Skeletal muscle tissue (tissue), 4 donors: ENCODE data around the gene AMIGO3. TPM values are rescaled to one million over a fixed set of nuclear protein-coding genes. Genes with fewer than 3 reads are reported as not detected.
"Not testable (repeated sequence)": the region's sequence is repeated elsewhere in the genome, so short reads cannot be mapped to it uniquely, and the experiment has no call there.

ENCODE experiments used
- H3K27ac ChIP-seq: one replicate; pipeline ENCODE4 v1.7.0; 2013; ENCODE audit warnings: mild to moderate bottlenecking, low read depth, low read length, inconsistent platforms
- H3K27me3 ChIP-seq, 3 donors: one replicate each; pipeline ENCODE4 v1.7.0; 2013; ENCODE audit warnings: low read length in 3 of 3; ENCODE audit not compliant: control insufficient read depth in 3 of 3, insufficient read depth in 3 of 3
- H3K36me3 ChIP-seq, 3 donors: one replicate each; pipeline ENCODE4 v1.7.0; 2013; ENCODE audit warnings: low read length in 3 of 3; ENCODE audit not compliant: control insufficient read depth in 3 of 3, insufficient read depth in 3 of 3
- H3K4me1 ChIP-seq, 3 donors: one replicate each; pipeline ENCODE4 v1.7.0; 2013; ENCODE audit warnings: low read length in 3 of 3, mild to moderate bottlenecking in 3 of 3; ENCODE audit not compliant: control insufficient read depth in 3 of 3, insufficient read depth in 3 of 3
- H3K4me3 ChIP-seq, 3 donors: one replicate each; pipeline ENCODE4 v1.7.0; 2013; ENCODE audit warnings: low read length in 3 of 3
- H3K9ac ChIP-seq, 3 donors: one replicate each; pipeline ENCODE4 v1.7.0; 2013; ENCODE audit warnings: low read length in 3 of 3, mild to moderate bottlenecking in 3 of 3, moderate library complexity in 2 of 3, low read depth in 1 of 3
- H3K9me3 ChIP-seq, 3 donors: one replicate each; pipeline ENCODE4 v1.7.0; 2013; ENCODE audit warnings: low read length in 3 of 3; ENCODE audit not compliant: control insufficient read depth in 3 of 3
- total RNA-seq: library from RNA; depleted of rRNA; stranded (reverse); fragments of >200 nt; gene quantifications from one replicate; pipeline ENCODE4 v1.2.3, GENCODE V29; 2014
- donor health status: Osteomylitis.

AMIGO3 gene
- total RNA-seq, 1 donor from 2014 or later = under 0.01 TPM

DNA sequence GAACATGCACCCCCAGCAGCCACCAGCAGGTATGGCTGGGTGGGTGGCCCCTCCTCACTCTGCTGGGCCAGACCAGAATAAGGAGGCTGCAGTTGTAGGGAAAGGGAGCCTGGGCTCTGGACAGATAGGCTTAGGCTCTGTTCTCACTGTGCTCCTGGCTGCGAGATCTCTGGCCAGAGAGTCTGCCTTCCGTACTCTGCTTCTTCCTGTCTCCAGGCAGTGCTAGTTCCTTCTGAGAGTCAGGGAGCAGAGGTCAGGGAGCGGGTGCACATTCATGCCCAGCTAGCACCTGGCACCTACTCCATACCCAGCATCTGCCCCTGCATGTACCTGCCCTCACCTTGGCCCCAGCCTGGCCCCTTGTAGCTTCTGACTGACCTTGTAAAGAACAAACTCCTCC, 28.0 kb downstream of the AMIGO3 start:
- not testable (repeated sequence) for H3K27me3 ChIP-seq, H3K36me3 ChIP-seq, H3K9me3 ChIP-seq, H3K27ac ChIP-seq
- H3K4me1 ChIP-seq = peaks cover 45 to 70% (median 57%) of the 10 kb centered on the region in 3 donors
- H3K4me3 ChIP-seq = peak overlapping the region in 2 of 3 donors; percentile 9 to 41
- H3K9ac ChIP-seq = peak overlapping the region in 2 of 3 donors; percentile 48 to 62

GRCh38 chr3:49690856-49691255, 28.6 kb downstream of the AMIGO3 start:
- not testable (repeated sequence) for H3K27me3 ChIP-seq, H3K27ac ChIP-seq, H3K36me3 ChIP-seq, H3K9me3 ChIP-seq
- Histone ChIP-seq H3K4me3 (peak overlapping the region in 2 of 3 donors; percentile 27 to 97), H3K9ac (peak overlapping the region in 1 of 3 donors; percentile 97), H3K4me1 (peaks cover 43 to 65% (median 53%) of the 10 kb centered on the region in 3 donors)

- H3K9me3 ChIP-seq, H3K27me3 ChIP-seq, H3K36me3 ChIP-seq: not testable (repeated sequence)
- peak overlapping the region; percentile 88 to 97 (median 95) for H3K9ac ChIP-seq
- peak overlapping the region; percentile 91 to 97 (median 93) for H3K4me3 ChIP-seq
- H3K27ac ChIP-seq = peak overlapping the region; percentile 85
- peaks cover 41 to 57% (median 47%) of the 10 kb centered on the region in 3 donors for H3K4me1 ChIP-seq
Measured at GRCh38 chr3:49689908-49690624, 29.4 kb downstream of the AMIGO3 start.

- H3K9me3 ChIP-seq = no peaks in the 10 kb centered on the region
- H3K9ac ChIP-seq = peak within 1 kb of the TSS; percentile 88 to 97 (median 95)
- H3K4me1 ChIP-seq = peaks cover 36 to 50% (median 41%) of the 10 kb centered on the region in 3 donors
- peaks cover 3 to 6% (median 4%) of the 10 kb centered on the region in 3 donors for H3K36me3 ChIP-seq
- H3K4me3 ChIP-seq = peak within 1 kb of the TSS; percentile 91 to 97 (median 93)
- no peaks in the 10 kb centered on the region for H3K27me3 ChIP-seq
- H3K27ac ChIP-seq = peak within 1 kb of the TSS; percentile 85
Measured at GRCh38 chr3:49689046-49689907, 30.2 kb downstream of the AMIGO3 start, which contains the start of the genes MST1 and RNF123. MST1 (minus strand) TSS chr3:49689474; CDS start chr3:49688691, 783 bp downstream. RNF123 (plus strand) TSS chr3:49689557; CDS start chr3:49691166, 1,609 bp downstream.

DNA sequence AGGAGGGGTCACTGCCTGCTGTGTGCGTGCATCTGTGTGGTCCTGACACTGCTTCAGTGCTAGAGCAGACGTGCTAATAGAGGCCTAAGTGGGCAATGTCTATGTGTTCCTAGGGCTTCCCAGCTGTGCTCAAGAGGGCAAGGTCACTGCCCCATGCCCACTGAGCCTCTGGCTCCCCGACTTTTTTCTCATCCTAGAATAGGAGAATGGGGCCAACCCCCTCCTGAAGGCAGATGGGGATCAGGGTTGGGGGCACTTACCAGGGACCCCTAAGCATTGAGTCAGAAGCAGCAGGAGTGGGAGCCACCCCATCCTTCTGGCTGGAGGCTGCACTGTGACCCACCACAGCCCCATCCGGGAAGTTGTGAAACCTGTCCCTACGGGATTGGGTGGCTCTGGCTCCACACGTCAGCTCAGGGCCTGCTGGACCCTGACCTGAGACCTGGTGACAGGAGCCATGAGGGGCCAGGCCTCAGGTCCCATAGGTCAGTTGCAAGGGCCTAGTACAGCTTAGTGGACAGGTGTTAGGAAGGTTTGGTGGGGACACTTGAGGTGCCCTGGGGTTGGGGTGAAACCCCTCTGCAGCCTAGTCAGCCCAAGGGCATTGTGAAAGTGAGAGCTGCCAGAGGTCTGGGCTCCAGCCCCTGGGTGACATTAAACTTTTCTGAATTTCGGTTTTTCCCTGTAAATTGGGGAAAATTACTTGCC, 31.0 kb downstream of the AMIGO3 start:
- not testable (repeated sequence) for H3K9me3 ChIP-seq, H3K27me3 ChIP-seq
- H3K9ac ChIP-seq = peak overlapping the region; percentile 88 to 97 (median 95)
- H3K36me3 ChIP-seq = peaks cover 7 to 13% (median 10%) of the 10 kb centered on the region in 3 donors
- peaks cover 30 to 46% (median 37%) of the 10 kb centered on the region in 3 donors for H3K4me1 ChIP-seq
- peak overlapping the region; percentile 91 to 97 (median 93) for H3K4me3 ChIP-seq
- peak overlapping the region; percentile 85 for H3K27ac ChIP-seq

DNA sequence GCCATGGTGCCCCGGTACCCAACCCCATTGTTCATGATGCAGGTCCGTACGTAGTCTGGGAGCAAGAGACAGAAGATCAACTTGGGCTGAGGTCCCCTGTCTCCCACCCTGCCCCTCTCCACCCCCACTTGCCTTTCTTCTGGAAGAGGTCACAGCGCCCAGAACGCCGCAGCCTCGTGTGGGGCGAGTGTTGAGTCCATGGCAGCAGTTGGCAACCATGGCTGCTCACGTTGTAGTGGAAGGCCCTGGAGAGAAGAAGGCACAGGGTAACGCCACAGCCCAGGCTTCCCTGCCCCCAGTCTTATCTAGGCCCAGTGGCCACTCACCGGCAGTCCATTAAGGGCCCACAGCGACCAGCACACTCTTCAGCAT, 32.1 kb downstream of the AMIGO3 start:
- H3K4me3 ChIP-seq, H3K9ac ChIP-seq, H3K9me3 ChIP-seq, H3K27me3 ChIP-seq, H3K27ac ChIP-seq: not testable (repeated sequence)
- peaks cover 18 to 24% (median 20%) of the 10 kb centered on the region in 3 donors for H3K36me3 ChIP-seq
- peaks cover 29 to 43% (median 36%) of the 10 kb centered on the region in 3 donors for H3K4me1 ChIP-seq

GRCh38 chr3:49686769-49687423, 32.6 kb downstream of the AMIGO3 start:
- H3K27me3 ChIP-seq, H3K27ac ChIP-seq, H3K9me3 ChIP-seq: not testable (repeated sequence)
- Histone ChIP-seq H3K4me3 (peak overlapping the region; percentile 35 to 38 (median 36)), H3K9ac (peak overlapping the region in 1 of 3 donors; percentile 45), H3K4me1 (peaks cover 29 to 42% (median 36%) of the 10 kb centered on the region in 3 donors), H3K36me3 (peaks cover 23 to 29% (median 23%) of the 10 kb centered on the region in 3 donors)

GRCh38 chr3:49686346-49686745, 33.1 kb downstream of the AMIGO3 start:
- Histone ChIP-seq H3K4me3 (peak overlapping the region; percentile 35 to 38 (median 36)), H3K36me3 (peaks cover 28 to 32% (median 29%) of the 10 kb centered on the region in 3 donors), H3K9ac (peak overlapping the region in 1 of 3 donors; percentile 45), H3K4me1 (peaks cover 26 to 36% (median 34%) of the 10 kb centered on the region in 3 donors)
- not testable (repeated sequence) for H3K9me3 ChIP-seq, H3K27ac ChIP-seq, H3K27me3 ChIP-seq

- Histone ChIP-seq H3K36me3 (peaks cover 33 to 37% (median 34%) of the 10 kb centered on the region in 3 donors), H3K4me1 (peaks cover 21 to 32% (median 29%) of the 10 kb centered on the region in 3 donors)
- not testable (repeated sequence) for H3K27me3 ChIP-seq, H3K9me3 ChIP-seq, H3K27ac ChIP-seq, H3K9ac ChIP-seq, H3K4me3 ChIP-seq
Measured at GRCh38 chr3:49685846-49686245, 33.6 kb downstream of the AMIGO3 start.
